Measurements from ENCODE around the gene ITFG1. TPM values are rescaled to one million over a fixed set of nuclear protein-coding genes. Genes with fewer than 3 reads are reported as not detected.

The ITFG1 gene
- total RNA-seq, 1 experiment from 2014 or later = 38.2 TPM

DNA sequence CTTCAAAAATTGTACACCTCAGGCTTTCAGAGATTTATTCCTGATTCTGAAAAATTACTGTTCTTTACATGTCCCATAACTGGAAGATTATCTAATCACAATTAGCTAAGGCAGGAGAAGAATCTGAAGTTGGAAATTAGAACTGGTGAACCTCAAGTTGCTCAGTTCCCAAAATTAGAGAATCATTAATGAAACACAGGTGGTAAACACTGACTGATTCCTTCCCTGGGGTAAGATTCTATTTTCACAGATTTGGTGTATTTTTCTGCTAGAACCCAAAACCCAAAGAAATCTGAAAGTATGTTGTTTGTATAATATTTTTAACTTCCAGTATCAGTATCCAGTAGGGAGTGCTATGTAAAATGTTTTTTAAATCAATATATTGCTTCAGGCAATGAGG is 26.0 kb upstream of the ITFG1 start:
- ChIA-PET POLR2A (no interaction called here), CTCF (no interaction called here)
- Histone ChIP-seq H3K36me3 (ENCODE audit: control insufficient read depth, insufficient read depth, low read length) (no peaks in the 10 kb centered on the region), H3K9me3 (0 out of 2 replicates have a peak, but pooled peaks cover 13% of the 10 kb centered on the region), H3K27me3 (replicated peaks; ENCODE audit: control insufficient read depth, insufficient read depth, low read length) (no peaks in the 10 kb centered on the region), H3K4me1 (no peaks in the 10 kb centered on the region), H3K4me3 (ENCODE audit: low read depth, low read length) (no peak overlapping the region)
- no TSS peak for BruUV-seq (replicated peaks)
- no peak overlapping the region for H3K27ac Mint-ChIP-seq (ENCODE audit: unreplicated experiment)
- intact Hi-C loops (cut with micrococcal nuclease; ENCODE audit: unreplicated experiment) = no loop called here
- no peak for DNase-seq
- H3K4me3 Mint-ChIP-seq (ENCODE audit: unreplicated experiment) = no peak overlapping the region
- H3K36me3 Mint-ChIP-seq (ENCODE audit: insufficient read depth, unreplicated experiment) = no peaks in the 10 kb centered on the region
- H3K9me3 Mint-ChIP-seq (ENCODE audit: unreplicated experiment) = no peaks in the 10 kb centered on the region
- TF ChIP-seq CTCF (IDR thresholded peaks at IDR 0.05; ENCODE audit: insufficient read depth in 1 of 2, low read depth in 1 of 2, low read length in 1 of 2, severe bottlenecking in 1 of 2, unreplicated experiment in 1 of 2) = no peak
- no peaks in the 10 kb centered on the region for H3K27me3 Mint-ChIP-seq (ENCODE audit: insufficient read depth, unreplicated experiment)
- H3K4me1 Mint-ChIP-seq (ENCODE audit: low read depth, unreplicated experiment) = no peaks in the 10 kb centered on the region

- Histone ChIP-seq H3K4me3 (ENCODE audit: low read depth, low read length) (no peak overlapping the region), H3K36me3 (ENCODE audit: control insufficient read depth, insufficient read depth, low read length) (no peaks in the 10 kb centered on the region), H3K9me3 (no peaks in the 10 kb centered on the region), H3K27me3 (replicated peaks; ENCODE audit: control insufficient read depth, insufficient read depth, low read length) (no peaks in the 10 kb centered on the region), H3K4me1 (no peaks in the 10 kb centered on the region)
- DNase-seq = no peak
- intact Hi-C loops (cut with micrococcal nuclease; ENCODE audit: unreplicated experiment) = no loop called here
- Mint-ChIP-seq H3K36me3 (ENCODE audit: insufficient read depth, unreplicated experiment) (no peaks in the 10 kb centered on the region), H3K4me1 (ENCODE audit: low read depth, unreplicated experiment) (no peaks in the 10 kb centered on the region), H3K4me3 (ENCODE audit: unreplicated experiment) (no peak overlapping the region), H3K9me3 (ENCODE audit: unreplicated experiment) (no peaks in the 10 kb centered on the region), H3K27ac (ENCODE audit: unreplicated experiment) (no peak overlapping the region), H3K27me3 (ENCODE audit: insufficient read depth, unreplicated experiment) (no peaks in the 10 kb centered on the region)
- TF ChIP-seq CTCF (IDR thresholded peaks at IDR 0.05; ENCODE audit: insufficient read depth in 1 of 2, low read depth in 1 of 2, low read length in 1 of 2, severe bottlenecking in 1 of 2, unreplicated experiment in 1 of 2) = no peak
- POLR2A ChIA-PET = no interaction called here
- CTCF ChIA-PET = no interaction called here
- no TSS peak for BruUV-seq (replicated peaks)
Measured at GRCh38 chr16:47483616-47484015, 22.8 kb upstream of the ITFG1 start.

DNA sequence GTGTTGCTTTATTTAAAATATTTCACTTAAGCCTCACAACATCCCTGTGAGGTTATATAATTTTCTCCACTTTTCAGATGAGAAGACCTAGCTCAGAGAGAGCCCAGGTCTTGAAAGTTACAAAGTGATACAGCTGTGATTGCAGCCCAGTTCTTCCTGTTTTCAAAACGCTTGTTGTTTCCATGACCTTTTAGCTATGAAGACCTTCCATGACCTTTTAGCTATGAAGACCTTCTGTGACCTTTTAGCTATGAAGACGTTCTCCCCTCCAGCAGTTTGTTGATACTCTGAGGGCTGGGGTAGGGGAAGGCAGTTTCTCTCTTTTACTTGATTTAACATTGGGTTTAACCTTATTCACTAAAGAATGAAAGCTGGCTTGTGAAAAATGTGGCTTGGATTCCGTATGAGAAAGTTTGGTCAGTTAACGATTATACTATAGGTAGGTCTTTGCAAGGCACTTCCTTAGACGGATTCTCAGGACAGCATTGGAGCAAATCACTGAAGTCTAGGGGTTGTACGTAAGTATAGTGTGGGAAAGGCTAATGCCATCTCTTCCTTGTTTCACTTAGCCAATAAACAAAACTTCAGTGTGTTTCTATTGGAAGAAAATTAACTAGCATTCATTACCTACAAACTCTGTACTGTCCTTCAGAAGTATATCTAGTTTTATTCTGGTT is 21.0 kb upstream of the ITFG1 start:
- no peaks in the 10 kb centered on the region for H3K9me3 ChIP-seq
- no TSS peak for BruUV-seq (replicated peaks)
- no peak overlapping the region for H3K4me3 ChIP-seq (ENCODE audit: low read depth, low read length)
- ChIA-PET CTCF (no interaction called here), POLR2A (no interaction called here)
- TF ChIP-seq CTCF (IDR thresholded peaks at IDR 0.05; ENCODE audit: insufficient read depth in 1 of 2, low read depth in 1 of 2, low read length in 1 of 2, severe bottlenecking in 1 of 2, unreplicated experiment in 1 of 2) = no peak
- H3K36me3 Mint-ChIP-seq (ENCODE audit: insufficient read depth, unreplicated experiment) = peaks cover 4% of the 10 kb centered on the region
- H3K4me3 Mint-ChIP-seq (ENCODE audit: unreplicated experiment) = no peak overlapping the region
- H3K36me3 ChIP-seq (ENCODE audit: control insufficient read depth, insufficient read depth, low read length) = no peaks in the 10 kb centered on the region
- H3K27me3 ChIP-seq (replicated peaks; ENCODE audit: control insufficient read depth, insufficient read depth, low read length) = no peaks in the 10 kb centered on the region
- H3K27me3 Mint-ChIP-seq (ENCODE audit: insufficient read depth, unreplicated experiment) = no peaks in the 10 kb centered on the region
- no peaks in the 10 kb centered on the region for H3K4me1 Mint-ChIP-seq (ENCODE audit: low read depth, unreplicated experiment)
- DNase-seq = no peak
- H3K27ac Mint-ChIP-seq (ENCODE audit: unreplicated experiment) = no peak overlapping the region
- H3K4me1 ChIP-seq = no peaks in the 10 kb centered on the region
- H3K9me3 Mint-ChIP-seq (ENCODE audit: unreplicated experiment) = no peaks in the 10 kb centered on the region
- intact Hi-C loops (cut with micrococcal nuclease; ENCODE audit: unreplicated experiment) = no loop called here
